ENCODE results near the gene SLC25A33.

DNA sequence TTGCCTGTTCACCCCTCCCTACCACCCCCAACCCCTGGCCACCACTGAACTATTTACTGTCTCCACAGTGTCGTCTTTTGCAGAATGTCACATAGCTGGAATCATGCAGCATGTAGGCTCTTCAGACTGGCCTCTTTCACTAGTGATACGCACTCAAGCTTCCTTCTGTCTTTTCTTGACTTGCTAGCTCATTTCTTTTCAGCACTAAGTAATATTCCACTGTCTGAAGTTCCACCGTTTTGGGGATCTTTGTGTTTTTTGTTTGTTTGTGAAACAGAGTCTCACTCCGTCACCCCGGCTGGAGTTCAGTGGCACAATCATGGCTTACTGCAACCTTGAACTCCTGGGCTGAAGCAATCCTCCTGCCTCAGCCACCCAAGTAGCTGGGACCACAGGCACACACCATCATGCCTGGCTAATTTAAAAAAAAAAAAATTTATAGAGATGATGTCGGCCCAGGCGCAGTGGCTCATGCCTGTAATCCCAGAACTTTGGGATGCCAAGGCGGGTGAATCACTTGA is 43.4 kb upstream of the SLC25A33 start:
- no peak for TF ChIP-seq EZH2 (IDR thresholded peaks at IDR 0.05; ENCODE audit: borderline replicate concordance, insufficient read depth, low read depth, low read length, poor library complexity, severe bottlenecking)
- TF ChIP-seq, protein P1, sequence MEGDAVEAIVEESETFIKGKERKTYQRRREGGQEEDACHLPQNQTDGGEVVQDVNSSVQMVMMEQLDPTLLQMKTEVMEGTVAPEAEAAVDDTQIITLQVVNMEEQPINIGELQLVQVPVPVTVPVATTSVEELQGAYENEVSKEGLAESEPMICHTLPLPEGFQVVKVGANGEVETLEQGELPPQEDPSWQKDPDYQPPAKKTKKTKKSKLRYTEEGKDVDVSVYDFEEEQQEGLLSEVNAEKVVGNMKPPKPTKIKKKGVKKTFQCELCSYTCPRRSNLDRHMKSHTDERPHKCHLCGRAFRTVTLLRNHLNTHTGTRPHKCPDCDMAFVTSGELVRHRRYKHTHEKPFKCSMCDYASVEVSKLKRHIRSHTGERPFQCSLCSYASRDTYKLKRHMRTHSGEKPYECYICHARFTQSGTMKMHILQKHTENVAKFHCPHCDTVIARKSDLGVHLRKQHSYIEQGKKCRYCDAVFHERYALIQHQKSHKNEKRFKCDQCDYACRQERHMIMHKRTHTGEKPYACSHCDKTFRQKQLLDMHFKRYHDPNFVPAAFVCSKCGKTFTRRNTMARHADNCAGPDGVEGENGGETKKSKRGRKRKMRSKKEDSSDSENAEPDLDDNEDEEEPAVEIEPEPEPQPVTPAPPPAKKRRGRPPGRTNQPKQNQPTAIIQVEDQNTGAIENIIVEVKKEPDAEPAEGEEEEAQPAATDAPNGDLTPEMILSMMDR (IDR thresholded peaks at IDR 0.05) = no peak

Measured in B cell (primary cell).